GM21786 (cell line): ENCODE data around the gene LRMDA.

Experiments
- ATAC-seq: cut with Tn5 transposase; IDR thresholded peaks from one replicate; pipeline ENCODE4 v1.9.1; 2021; ENCODE audit not compliant: unreplicated experiment

LRMDA gene

DNA sequence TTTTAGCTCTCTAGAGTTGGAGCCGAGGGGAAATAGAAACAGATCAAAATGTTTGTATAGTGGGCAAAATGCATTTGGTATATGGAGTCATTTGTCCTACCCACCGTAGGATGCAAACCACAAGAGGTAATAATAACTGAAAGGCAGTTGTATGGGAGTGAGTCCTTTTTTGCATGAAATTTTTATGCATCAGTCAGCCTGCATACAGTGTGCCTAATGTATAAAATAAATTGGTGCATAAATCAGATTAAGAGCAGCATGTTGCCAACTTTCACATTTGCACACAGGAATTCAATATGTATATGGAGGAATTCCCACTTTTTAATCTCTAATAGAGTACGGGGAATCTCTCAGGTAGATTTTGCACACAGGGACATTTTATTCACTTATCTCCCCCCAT, 262.8 kb downstream of the LRMDA start:
- no peak for ATAC-seq

DNA sequence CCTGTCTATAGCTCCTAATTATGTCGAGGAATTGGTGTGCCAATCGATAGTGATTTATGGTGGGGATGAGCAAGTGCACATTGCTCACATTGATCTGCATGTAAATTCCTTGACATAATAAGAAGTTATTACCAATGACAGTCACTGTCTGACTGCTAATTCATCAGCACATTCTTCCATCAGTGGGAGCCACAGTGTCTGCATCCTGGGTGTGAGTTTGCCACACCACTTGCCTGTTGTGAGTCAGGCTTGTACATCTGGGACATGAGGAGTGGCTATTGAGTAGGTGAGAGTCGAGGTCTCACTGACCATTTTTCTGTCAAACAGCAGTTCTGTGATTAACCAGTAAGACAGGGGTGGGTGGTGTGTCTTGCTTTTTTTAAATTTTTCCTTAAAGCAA, 263.4 kb downstream of the LRMDA start:
- no peak for ATAC-seq

DNA sequence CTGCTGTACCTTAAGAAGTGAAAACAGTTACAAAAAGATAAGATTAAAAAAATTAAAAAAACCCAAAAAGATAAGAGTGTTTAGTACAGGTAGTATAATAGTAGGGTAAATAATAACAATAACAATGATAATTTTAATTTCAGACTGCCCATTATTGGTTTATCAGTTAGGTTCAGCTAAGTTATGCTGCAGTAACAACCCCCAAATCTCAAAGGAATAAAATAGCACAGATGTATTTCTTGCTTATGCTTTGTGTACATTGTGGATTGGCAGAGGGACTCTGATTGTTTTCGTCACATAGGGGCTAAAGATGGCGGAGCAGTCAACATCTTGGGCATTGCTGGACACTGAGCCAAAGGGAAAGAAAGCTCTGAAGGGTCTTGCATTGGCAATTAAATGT, 264.6 kb downstream of the LRMDA start:
- ATAC-seq = no peak

DNA sequence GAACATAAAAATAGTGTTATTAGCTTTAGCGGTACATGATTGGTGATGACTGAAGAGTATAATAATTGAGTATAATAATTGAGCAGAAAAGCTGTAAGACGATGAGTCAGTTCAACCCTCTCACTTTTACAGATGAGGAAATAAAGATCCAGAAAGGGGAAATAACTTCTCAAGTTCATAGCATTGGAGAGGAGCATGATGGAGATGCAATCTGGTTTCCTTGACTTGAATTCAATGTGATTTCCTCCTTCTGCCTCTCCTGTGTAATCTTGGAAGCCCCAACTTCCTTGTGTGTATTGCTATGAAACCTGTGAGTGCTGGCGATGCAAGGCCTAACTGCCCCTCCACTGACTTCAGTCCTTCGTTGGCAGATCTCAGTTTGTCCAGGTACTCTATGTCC, 265.1 kb downstream of the LRMDA start:
- no peak for ATAC-seq

DNA sequence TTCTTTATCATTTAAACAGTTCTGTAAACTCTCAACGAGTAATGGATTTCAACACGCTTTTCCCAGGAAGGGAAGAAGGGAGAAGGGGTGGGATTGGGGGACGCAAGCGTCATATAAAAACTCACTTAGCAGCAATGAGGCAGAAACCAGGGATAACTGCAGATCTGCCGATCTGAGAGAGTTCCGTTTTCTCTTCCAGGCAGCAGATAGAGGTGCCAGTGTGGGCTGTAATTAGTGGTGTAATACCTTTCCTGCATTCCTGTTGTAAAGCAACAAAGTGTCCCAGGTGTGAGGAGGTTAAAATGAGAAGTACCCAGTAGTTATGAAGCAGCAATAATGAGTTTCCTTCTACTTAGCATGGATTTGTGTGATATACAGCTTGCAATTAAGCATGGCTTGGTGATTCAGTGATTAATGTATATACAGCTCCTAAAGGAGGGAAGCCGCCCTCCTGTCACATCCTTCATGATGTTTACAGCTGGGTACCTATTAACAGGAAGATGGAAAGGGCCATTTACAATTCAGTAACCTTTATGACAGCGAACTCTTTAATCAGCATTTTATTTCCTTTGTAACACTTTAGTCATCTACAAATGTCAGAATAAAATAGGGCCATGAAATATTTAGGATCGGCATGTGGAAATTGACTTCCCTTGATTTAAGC, 271.9 kb downstream of the LRMDA start:
- ATAC-seq = no peak

DNA sequence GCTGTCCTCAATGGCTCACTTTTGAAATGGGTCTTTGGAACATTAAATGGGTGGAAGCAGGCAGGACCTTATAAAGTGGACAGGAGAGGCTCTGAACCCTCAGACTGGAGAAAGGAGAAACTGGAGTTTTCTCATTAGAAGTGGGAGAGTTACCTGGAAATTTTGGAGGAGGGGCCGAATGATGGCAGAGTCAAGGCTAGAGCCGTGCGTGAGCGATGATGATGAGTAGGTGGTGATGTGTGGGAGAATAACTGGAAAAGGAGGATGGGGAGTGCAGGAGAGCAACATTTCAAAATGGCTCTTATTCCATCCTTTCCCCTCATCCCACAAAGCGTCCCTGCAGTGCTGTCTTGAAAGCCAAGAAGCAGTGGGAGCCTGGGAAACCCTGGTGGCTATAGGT, 274.0 kb downstream of the LRMDA start:
- no peak for ATAC-seq

DNA sequence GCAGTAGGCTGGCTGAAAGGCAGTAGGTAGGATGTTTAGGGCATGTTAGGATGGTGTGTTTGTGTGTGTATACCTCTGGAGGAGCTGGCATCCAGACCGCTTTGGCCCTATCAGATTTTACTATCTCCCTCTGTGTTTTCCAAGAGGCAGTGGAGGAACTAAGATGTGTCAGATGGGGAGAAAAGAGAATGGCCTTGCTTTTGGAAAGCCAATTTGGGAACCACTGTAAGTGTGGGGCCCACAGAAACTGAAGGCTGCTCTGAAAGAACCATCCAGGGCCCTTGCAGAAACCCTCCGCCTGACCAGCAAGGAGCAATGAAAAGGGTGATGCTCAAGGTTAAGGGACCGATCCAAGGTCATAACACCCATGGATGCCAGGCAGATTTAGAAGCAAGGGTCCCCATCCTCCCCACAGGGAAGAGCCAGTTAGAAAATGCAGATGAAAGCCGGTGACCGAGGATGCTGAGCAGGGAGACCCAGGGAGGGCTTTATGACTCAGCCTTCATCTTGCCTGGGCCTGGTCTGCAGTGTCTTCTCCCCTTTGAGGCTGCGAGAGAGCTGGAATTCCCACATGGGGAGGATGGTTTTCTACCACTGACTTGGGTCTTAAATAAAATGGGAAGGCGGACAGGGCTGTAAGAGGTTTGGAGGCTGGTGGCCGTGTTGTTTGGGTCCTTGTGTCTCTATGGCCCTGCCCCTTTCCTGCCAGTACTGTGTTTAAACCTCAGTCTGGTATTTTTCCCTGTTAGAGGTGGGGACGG, 275.8 kb downstream of the LRMDA start:
- ATAC-seq = no peak

DNA sequence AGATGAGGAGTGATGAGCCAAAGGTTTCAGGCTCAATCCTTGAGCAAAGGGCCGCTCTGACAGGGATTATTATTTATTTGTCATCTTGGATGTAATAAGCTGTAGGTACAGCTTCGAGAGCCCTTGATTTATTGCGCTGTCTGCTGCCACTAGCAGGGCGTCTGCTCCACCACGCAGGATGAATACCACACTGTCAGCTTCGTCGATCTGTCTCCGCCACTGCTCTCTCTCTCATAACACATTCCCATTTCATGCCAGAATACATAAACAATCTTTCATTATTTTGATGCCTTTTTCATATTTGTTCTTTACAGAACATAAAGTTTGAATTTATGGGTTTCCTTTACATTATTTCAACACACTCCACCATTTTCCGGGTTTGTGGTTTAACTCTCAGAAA, 276.6 kb downstream of the LRMDA start:
- ATAC-seq = no peak

DNA sequence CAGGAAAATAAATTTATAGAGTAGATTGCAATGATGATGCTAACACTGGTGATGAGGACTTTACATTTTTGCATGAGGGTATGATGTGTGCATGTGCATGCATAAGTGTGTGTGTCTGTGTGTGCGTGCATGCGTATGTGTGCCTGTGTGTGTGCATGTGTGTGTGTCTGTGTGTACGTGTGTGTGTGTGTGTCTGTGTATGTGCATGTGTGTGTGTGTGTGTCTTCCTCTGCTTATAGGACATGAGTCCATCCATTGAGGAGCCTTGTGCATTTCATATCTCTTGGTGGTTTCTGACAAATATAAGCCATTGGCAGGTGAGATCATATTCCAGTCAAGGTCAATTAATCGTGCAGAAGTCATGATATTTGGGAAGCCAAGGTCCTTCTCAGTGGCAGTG, 277.8 kb downstream of the LRMDA start:
- ATAC-seq = no peak

DNA sequence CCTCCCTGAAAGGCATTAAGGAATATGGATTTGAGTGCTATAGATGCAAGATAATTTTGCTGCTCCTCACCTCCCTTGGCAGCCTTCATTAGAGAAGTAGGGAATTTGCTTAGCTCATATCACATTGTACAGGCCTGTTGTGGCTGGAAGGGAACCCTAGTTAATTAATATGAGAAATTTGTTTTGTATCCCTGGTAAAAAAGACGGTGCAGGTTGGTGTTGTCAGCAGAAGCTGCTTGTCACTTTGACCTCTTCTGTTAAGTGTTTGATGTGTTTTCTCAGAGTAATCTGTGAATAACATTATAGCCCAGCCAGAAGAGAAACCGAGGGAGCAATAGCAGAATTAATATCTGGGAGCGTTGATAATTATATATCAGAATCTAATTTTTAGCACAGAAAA, 278.4 kb downstream of the LRMDA start:
- no peak for ATAC-seq

DNA sequence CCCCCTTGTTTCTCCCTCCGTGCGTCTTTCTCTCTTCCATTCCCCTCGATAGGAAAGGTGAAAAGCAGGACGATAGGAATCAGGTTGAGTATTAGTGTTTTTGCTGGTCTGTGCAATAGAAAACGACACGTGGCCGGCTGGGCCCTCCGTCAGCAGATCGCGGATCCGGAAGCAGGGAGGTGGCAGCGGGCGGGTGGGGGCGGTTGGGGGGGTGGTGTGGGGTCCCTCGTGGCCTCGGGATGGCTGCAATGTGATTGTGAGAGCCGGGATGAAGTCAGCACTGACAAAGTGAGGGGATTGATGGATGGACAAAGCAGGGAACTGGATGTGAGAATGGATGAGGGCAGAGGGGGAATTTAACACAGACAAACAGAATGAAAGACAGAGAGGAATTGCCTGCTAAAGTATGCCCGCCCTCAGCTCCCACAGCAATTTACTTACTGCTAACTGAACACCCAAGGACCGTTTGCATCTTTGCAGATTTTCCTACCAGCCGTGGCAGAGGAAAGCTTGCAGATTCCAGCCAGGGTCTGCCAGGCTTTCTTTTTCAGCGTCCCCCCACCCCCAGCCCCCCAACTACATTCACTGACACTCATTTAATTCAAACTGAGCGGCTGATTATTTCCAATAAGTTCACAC, 280.9 kb downstream of the LRMDA start:
- no peak for ATAC-seq

DNA sequence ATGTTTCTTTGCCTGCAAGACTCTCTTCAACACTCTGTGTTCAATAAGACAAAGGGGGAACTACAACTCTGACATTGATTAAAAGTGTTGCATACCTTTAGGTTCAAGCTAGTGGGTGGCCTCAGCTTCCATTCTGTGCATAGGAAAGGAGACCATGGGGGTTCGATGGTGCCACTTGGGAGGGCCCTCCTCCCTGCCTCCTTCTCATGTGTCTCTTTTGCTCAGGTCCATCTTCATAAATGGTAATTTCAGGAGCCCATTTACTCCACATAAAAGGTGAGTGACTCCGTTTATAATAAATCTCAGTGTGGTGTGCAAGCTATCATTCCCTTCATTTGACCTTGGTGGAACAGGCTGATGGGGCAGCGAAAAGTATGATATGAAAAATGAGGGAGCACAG, 285.1 kb downstream of the LRMDA start:
- ATAC-seq = no peak

DNA sequence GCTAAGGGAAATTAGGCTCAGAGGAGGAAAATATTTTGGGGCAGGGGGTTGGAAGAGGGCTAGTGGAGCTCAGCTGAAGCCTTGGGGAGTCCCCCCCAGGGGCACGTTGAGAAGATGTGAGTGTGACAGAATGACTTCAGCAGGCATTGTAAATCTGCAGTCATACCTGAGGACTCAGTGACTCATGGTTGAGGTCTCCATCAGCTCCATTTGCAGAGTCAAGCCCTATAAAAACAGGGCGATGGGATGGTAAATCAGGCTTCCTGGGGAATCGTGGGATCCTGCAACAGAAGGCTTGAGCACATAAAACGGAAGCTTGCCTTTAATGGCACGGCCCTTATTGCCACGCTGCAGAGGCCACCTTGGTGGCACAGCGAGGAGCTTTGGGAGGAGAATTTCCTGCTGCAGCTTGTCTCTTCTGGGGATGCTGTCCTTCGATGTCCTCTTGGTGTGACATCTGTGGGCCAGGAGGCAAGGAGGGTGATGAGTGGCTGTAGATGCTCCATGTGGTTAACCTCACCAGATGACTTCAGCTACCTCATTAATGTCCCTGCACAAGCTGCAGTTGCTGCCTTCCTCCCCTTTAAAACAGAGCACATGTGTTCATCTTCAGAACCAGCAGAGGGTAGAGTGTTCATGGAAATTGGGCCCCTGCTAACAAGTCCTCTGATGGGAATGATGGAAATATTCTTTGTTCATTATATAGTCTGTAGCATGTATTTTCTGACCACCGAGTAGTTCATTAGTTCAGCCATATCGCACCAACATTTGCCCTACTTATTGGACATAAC, 285.9 kb downstream of the LRMDA start:
- ATAC-seq = no peak

DNA sequence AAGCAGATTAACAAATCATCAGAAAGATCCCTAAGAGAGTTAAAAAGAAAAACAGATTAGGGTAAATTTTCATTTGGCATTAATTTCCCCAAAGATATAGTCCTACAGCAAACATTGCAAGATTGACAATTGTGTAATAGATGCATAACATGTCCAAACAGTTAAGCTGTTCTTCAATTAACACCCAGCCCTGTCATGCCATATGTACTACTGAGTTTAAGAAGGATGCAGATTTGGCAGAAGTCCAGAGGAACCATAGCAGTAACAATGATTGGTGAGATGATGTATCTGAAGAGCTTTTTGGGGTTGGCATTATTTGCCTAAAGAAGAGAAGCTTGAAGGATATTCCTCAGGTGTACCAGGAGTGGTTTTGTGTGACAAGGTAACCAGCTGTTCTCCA, 287.6 kb downstream of the LRMDA start:
- no peak for ATAC-seq

DNA sequence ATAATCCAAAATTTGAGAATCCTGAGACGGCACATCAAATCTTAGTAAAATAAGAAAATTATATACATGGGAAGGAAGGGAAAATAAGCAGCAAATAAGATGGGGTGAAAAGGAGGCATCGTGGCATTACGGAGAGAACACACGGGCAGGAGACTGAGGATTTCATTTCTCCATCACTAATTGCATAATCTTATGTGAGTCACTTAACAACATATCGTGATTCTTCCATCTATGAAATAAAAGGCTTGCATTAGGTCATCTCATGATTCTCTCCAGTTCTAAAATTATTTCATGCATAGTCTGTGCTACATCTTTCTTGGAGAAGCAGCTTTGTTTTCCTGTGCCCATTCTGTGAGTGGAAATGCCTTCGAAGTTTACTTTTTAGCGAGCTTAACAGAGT, 288.7 kb downstream of the LRMDA start:
- no peak for ATAC-seq

DNA sequence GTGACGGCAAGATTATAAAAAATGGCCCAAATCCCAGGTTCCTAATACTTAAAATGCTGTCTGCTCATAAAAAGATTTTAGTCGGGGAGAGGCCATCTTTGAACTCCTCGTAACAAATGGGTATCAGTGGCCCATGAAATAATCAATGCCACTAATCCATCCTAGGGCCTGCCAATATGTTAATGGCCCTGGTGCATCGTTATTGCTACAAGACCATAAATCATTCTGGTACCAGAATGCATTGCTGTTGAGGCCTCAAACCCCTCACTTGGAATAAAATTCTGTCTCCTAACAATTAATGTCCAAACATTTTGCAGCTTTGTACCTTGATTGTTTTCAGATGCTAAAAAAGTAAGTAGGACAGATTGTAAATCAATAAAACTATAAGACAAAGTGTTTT, 290.6 kb downstream of the LRMDA start:
- ATAC-seq = no peak

DNA sequence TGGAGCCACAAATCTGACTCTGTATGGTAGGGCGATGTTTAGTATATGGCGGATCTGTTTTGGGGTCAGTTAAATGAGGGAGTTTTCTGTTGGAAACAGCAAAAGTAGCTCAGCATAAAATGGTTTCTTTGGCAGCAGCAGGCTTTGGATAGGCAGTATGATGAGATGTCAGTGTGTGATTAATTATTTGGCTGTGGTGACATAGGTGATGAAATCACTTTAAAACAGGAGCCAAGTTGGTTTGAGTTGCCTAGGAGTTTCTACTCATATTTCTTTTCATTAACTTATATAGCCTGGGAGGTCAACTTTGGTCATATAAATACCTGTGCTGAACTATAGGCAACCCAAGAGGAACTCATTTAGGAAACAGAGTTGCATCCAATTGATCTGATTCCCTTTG, 291.2 kb downstream of the LRMDA start:
- no peak for ATAC-seq

DNA sequence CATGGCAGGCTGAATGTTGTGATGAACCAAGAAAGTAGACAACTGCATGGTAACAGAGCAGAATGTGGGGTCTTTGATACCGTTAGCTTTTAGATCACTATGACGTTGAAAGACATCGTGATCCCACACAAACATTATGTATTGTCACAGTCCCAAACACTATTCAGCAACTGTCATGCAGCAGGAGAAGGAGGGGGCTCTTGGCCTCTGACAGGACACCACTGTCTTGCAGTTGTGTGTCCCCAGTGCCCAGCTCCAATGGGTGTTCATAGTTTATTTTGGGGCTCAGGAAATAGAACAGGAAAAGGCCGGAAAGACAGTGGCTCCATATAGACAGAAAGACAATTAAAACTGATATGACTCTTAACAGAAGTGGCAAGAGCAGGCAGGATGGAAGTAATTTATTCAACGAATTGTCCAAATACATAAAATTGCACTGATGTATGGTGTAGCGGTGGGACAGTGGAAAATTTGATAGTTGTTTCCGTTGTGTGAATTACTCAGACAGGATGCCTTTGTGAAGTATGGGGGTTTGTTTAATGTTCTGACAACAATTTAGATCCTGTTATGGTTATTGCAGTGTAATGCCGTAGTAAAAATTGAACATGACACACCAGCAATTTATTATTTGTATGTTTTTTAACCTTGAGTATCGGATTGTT, 292.0 kb downstream of the LRMDA start:
- no peak for ATAC-seq

DNA sequence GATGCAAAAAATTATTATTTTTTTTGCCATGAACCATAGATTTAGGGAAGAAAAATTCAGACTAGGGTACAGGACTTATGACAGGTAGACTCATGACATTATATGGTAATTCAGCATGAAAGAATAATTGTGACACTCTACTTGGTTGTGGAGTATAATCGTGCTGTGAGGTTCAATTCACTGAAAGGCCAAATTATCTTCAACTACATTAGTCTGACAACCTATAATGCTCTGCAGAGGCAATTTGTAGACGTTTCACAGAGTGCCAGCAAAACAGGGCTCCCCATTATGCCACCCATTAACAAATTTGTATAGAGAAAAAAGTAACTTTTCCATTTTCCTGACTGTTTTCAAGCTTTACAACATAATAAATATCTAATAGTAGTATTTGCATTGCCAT, 292.6 kb downstream of the LRMDA start:
- no peak for ATAC-seq

DNA sequence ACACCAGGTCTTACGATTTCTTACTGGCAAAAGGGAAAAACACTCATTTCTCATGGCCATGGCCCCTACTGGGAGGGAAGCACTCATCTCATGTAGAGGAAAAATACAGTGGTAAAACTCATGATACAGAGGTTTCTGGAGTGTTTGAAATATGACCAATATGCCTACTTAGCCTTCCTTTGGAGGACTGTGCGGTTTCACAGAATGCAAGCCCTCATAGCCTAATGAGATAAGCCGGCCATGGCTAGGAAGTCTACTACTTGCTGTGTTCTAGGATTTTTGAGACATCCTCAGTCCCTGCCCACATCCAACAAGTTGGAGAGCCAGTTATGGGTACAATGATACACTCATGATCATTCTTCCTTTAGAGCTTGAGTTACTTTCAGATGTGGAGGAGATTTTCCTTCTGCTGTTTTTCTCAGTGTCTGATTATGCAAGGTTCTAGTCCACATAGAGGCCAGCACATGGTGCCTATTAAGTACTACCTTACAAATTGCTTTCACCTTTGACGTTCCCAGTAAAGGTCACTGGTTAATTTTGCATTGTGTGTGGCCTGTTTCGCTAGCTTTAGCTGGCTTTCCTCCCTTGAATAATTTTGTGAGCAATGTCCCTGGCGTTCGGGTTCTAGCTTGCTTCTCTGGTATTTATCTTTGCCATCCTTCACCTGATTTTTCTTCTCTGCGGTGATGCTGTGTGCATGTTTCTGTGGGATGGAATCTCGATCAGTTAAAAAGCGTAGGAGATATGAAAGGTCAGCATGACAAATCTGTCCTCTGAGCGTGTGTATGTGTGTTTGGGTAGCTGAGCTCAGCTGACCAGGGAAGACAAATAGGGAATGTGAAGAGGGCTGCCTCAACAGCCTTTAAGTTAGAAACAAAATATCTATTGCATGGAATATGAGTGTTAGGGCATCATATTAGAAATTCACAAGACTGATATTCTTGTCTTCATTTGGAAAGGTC, 295.4 kb downstream of the LRMDA start:
- no peak for ATAC-seq
